ENCODE results near the gene PCSK7.
"Not testable (repeated sequence)": the region's sequence is repeated elsewhere in the genome, so short reads cannot be mapped to it uniquely, and the experiment has no call there.

The PCSK7 gene

GRCh38 chr11:117214404-117215110 lies 17.3 kb downstream of the PCSK7 start:
- no peak for DNase-seq

GRCh38 chr11:117212697-117213355 lies 19.0 kb downstream of the PCSK7 start:
- DNase-seq, result no peak

- no peak for DNase-seq
Measured at GRCh38 chr11:117210620-117211019, 21.3 kb downstream of the PCSK7 start.

- not testable (repeated sequence) for DNase-seq
Measured at GRCh38 chr11:117209351-117210125, 22.3 kb downstream of the PCSK7 start.

GRCh38 chr11:117208710-117209109 lies 23.2 kb downstream of the PCSK7 start:
- not testable (repeated sequence) for DNase-seq

- DNase-seq, result not testable (repeated sequence)
Measured at GRCh38 chr11:117207481-117207880, 24.4 kb downstream of the PCSK7 start.

GRCh38 chr11:117206859-117207258 lies 25.0 kb downstream of the PCSK7 start:
- not testable (repeated sequence) for DNase-seq

- not testable (repeated sequence) for DNase-seq
Measured at GRCh38 chr11:117206111-117206510, 25.8 kb downstream of the PCSK7 start.

GRCh38 chr11:117205211-117205818 lies 26.6 kb downstream of the PCSK7 start:
- no peak for DNase-seq

GRCh38 chr11:117204283-117205080 lies 27.4 kb downstream of the PCSK7 start:
- DNase-seq, result no peak

- no peak for DNase-seq
Measured at GRCh38 chr11:117203069-117203407, 28.8 kb downstream of the PCSK7 start.

GRCh38 chr11:117202386-117203068 lies 29.3 kb downstream of the PCSK7 start:
- no peak for DNase-seq

GRCh38 chr11:117201658-117202305 lies 30.1 kb downstream of the PCSK7 start:
- no peak for DNase-seq

- no peak for DNase-seq
Measured at GRCh38 chr11:117200813-117201657, 30.8 kb downstream of the PCSK7 start.

- DNase-seq, result no peak
Measured at GRCh38 chr11:117199916-117200812, 31.7 kb downstream of the PCSK7 start.

GRCh38 chr11:117199053-117199915 lies 32.6 kb downstream of the PCSK7 start, which contains the start of gene TAGLN:
TSS of gene TAGLN (plus strand) at chr11:117199370. CDS start at chr11:117203014, 3,644 bp downstream.
- no peak for DNase-seq

- DNase-seq, result no peak
Measured at GRCh38 chr11:117198613-117199012, 33.3 kb downstream of the PCSK7 start.

Data from activated CD8-positive, alpha-beta memory T cell treated with anti-CD3 and anti-CD28 coated beads for 24 hours (primary cell).